HG03460 (cell line): ENCODE data around the gene AK6.
"Not testable (repeated sequence)": the region's sequence is repeated elsewhere in the genome, so short reads cannot be mapped to it uniquely, and the experiment has no call there.

Experiments
- ATAC-seq: cut with Tn5 transposase; IDR thresholded peaks from one replicate; pipeline ENCODE4 v1.9.1; 2021; ENCODE audit not compliant: unreplicated experiment

Gene AK6

DNA sequence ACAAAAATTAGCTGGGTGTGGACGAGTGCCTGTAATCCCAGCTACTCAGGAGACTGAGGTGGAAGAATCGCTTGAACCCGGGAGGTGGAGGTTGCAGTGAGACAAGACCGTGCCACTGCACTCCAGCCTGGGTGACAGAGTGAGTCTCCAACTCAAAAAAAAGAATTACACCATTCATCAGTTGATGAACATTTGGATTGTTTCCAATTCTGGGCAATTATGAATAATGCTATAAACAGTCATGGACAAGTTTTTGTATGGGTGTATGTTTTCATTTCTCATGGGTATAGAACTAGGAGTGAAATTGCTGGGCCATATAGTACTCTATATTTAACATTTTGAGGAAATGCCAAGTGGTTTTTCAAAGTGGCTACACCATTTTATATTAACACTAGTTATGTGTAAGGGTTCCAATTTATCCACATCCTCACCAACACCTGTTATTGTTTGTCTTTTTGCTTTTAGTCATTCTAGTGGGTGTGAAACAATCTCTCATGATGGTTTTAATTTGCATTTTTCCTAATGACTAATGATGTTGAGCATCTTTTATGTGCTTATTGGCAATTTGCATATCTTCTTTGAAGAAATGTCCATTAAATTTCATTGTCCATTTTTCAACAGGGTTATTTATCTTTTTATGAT is 27.7 kb downstream of the AK6 start:
- no peak for ATAC-seq

- no peak for ATAC-seq
Measured at GRCh38 chr5:69335341-69335935, 33.9 kb downstream of the AK6 start.

DNA sequence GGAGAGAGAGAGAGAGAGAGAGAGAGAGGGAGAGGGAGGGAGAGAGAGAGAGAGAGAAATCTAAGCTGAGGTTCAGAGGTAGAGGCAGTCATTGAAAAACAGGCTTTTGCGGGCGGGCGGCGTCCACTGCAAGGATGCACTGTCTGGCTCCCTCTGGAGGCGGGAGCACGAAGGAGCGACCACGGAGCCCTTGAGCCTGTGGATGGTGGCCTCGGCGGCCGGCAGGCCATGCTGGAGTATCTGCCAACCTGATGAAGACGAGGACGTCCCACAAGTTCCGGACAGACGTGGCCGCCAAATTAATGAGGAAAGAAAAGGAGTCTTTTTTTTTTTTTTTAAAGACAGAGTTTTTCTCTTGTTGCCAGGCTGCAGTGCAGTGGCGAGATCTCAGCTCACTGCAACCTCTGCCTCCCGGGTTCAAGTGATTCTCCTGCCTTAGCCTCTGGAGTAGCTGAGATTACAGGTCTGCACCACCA is 34.5 kb downstream of the AK6 start:
- ATAC-seq, result peak; percentile 45

DNA sequence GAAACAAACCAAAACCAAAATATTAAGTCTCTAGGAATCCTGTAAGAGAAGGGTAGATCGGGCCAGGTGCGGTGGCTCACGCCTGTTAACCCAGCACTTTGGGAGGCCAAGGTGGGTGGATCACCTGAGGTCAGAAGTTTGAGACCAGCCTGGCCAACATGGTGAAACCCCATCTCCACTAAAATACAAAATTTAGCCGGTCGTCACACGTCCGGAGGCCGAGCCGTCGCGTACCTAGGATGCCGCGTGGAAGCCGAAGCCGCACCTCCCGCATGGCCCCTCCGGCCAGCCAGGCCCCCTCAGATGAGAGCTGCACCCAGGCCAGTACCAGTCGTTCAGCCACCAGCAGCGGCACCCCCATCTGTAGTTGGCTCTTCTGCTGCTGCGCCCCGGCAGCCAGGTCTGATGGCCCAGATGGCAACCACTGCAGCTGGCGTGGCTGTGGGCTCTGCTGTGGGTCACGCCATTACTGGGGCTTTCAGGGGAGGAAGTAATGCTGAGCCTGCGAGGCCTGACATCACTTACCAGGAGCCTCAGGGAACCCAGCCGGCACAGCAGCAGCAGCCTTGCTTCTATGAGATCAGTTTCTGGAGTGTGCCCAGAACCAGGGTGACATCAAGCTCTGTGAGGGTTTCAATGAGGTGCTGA is 35.5 kb downstream of the AK6 start:
- not testable (repeated sequence) for ATAC-seq

GRCh38 chr5:69331528-69332445 is 37.5 kb downstream of the AK6 start:
- no peak for ATAC-seq

- ATAC-seq, result no peak
Measured at GRCh38 chr5:69329905-69330489, 39.3 kb downstream of the AK6 start.

- ATAC-seq, result no peak
Measured at GRCh38 chr5:69326365-69326764, 43.0 kb downstream of the AK6 start.

DNA sequence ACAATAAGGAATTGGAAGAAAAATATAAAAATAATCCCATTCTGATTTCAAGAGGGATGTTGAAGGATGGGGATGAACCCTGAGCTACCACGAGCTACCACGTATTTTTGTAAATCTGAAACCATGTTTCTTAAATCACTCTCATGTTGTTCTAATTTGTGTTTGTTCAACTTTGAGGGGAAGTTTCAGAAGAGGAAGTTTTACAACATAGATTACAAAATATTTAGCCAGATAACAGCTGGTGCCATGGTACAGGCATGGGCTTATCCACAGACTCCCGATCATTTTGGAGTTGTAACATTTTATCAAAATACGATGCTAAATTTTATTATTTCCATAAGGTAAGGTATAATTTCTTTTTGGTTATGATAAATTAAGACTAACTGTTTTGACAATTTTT is 51.9 kb downstream of the AK6 start:
- no peak for ATAC-seq

DNA sequence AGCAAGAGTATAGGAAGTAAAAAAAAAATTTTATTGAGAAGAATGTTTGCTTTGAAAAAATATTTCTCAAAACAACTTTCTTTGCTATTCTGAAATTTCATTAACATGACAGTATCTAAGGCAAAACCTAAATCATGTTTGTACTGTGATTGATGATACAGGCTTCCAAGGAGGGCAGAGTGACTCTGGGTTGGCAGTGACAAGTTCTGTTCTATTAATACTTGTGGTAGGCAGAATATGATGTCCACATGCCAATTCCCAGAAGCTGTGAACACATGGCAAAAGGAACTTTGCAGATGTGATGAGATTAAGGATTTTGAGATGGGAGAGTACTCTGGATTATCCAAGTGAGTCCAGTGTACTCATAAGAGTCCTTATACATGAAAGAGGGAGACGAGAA is 53.3 kb downstream of the AK6 start:
- no peak for ATAC-seq

DNA sequence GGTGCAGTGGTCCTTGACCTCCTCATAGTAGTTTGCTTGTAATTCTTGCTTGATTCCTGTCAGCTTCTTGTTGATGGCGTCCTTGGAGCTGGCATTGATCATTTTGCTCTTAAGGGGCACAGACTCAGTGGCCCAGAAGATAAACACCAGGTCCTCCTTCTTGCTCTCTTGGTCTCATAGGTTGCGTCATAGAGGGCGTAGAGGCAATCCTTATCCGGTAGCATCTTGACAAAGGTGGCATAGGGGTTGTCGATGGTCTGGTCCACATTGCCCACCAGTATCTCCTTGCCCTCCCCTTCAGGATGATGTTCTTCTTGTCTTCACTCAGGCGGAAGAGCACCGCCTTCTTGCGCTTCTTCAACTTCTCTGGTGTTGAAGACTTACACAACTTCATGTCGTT is 55.9 kb downstream of the AK6 start:
- ATAC-seq, result no peak

DNA sequence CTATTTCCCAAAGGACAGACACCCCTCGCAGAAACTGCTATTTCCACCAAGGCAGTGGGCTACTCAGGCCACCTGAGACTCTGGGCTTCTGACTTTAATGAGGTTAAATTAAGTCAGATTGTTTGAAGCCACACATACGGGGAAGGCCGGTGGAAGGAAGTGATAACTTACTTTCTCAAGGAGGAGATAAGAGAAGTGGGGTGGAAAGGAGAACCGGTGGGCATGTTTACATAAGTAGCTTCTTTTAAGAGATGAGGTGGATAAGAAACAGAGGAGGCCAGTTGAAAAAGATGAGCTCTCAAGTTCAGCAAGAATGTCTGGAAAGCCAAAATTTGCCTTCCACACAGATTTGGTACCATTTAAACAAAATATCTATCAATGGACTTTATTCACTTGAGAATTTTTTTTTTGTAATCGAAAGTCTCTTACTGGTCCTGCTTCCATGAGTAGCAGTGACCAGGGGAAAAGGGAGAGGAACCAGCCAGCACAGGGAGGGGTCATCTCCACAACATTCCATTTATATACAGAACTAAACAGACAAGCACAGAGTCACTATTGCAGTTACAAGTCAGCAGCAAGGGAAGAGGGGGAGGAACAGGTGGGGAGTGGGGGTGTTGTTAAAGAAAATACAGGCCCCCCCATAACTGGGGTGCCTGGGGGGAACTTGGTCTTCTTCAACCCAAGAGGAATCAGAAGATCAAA is 56.7 kb downstream of the AK6 start:
- no peak for ATAC-seq

DNA sequence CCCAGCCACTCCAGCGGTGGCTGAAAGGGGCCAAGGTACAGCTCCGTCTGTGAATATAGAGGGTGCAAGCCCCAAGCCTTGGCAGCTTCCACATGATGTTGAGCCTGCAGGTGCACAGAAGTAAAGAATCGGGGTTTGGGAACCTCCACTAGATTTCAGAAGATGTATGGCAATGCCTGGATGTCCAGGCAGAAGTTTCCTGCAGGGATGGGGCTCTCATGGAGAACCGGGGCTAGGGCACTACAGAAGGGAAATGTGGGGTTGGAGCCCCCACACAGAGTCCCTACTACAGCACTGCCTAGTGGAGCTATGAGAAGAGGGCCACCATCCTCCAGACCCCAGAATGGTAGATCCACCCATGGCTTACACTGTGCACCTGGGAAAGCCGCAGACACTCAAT is 59.9 kb downstream of the AK6 start:
- no peak for ATAC-seq

DNA sequence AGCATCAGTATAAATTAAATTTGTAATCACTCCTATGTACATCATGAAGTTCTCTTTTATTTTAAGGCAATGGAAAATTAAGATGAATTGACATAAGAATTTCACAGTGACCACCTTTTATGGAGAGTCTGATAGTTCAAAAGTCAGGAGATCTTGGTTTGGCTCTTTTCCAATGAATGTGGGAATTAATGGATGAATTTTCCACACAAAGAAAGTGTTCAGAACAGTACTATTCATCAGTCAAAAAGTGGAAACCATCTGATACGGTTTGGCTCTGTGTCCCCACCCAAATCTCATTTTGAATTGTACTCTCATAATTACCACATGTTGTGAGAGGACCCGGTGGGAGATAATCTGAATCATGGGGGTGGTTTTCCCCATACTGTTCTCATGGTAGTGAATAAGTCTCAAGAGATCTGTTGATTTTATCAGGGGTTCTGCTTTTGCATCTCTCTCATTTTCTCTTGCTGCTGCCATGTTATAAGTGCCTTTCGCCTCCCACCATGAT is 61.2 kb downstream of the AK6 start:
- no peak for ATAC-seq

- ATAC-seq, result no peak
Measured at GRCh38 chr5:69305512-69305911, 63.8 kb downstream of the AK6 start.
